ENCODE data around the gene C1orf116.

The C1orf116 gene

DNA sequence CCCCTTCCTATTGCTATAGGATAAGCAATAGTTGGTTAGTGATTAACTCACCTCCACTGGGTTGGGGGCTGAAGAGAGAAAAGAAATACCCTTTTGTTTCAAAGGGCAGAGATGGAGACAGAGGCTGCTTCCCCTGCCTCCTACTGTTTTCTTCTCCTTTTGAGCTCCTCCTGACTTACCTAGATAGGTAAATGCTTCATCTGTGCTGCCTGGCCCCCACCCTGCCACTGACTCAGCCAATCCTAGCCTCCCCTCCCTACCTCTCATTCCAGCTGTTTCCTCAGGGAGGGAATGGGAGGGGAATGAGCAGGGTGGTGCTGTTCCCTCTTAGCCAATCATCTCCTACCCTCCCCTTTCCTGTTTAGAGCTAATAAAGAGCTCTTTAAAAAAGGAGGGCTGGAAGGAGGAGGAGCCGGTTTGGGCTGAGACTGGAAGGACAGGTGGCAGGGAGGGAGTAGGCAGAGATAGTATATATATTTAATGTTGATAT, at the start of gene C1orf116:
Gene C1orf116 (minus strand): TSS at position 229 of the 490 bp plus-strand sequence. CDS start 5,158 bp downstream, outside the sequence.
- no peak for DNase-seq (ENCODE audit: low spot score)

DNA sequence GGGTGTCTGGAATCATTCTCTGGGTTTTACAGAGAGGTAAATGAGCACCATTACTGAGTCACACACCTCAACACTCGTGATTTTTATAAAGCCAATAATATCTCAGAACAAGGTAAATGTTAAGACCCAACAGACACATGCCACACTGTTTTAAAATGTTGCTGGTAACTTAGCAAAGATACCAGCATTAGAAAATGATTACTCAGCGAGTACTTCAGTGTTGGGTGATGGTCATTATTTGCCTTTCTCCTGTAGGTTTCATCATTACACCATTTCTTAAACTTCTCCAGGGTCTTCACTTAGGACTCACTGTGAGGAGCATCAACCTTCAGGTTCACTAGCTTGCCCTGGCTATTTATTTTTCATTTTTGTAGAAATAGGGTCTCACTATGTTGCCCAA, 49.2 kb upstream of the C1orf116 start:
- DNase-seq (ENCODE audit: low spot score): no peak

DNA sequence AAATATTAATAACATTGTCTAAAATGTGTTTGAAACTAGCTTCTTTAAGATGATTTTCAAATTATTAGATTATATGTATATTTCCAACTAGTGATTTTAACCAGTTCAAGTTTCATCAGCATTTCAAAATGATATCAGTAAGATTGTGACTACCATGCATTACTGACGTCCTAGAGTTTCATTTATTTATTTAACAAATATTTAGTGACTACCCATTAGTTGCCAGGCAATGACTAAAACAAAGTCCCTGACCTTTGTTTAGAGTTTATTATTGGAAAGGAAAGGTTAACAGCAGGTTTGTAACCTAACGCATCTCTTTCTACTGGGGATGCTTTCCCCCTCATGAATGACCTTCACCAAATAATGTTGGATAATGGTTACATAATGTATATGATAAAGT, 48.5 kb upstream of the C1orf116 start:
- DNase-seq (ENCODE audit: low spot score): no peak

DNA sequence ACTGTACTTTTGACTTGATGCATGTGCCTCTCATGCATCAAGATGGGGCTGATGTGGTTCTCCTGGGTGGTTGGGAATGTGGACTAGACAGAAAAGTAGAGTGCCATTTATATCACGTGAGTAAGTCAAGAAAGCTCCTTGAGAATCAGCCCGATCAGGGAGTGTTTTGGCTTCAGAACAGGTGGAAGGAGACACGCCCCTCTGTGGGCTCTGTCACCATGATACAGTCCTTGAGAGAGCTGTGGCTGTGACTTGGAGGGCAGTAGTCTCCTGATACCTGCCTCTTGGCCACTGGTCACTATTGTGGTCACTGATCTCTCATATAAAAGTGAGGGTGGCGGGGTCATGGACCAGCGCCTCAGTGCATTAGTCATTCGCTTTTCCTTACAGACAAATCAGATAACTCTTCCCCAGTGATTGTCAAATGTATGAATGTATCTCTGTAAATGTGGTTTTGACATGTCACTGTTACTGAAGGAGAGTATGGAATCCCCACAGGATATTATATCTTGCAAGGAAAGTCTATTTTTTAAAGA, 47.2 kb upstream of the C1orf116 start:
- DNase-seq (ENCODE audit: low spot score): no peak

DNA sequence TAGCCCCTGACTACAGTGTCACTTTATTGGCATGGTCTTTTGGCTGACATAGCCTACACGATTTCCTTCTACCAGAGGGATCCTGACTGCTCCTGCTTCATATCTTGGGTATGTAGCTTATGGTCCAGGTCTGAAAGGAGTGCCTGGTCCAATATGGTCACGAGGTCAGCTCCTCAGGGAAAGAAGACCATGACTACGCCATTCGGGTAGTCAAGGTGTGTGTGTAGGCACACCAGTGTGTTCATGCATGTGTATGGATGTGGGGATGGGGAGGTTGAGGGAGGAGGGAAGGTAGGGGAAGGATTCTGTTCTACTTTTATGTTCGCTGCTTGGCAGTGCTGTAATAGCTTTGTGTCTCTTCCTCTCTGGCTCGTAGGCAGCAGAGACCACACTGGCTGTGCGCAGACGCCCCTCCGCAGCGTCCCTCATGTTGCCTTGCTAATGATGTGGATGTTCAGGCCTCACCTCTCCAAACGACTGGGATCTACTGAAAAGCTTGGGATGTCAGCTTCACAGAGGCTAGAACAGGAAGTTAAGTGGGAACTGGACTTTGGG, 46.1 kb upstream of the C1orf116 start:
- DNase-seq (ENCODE audit: low spot score): no peak

DNA sequence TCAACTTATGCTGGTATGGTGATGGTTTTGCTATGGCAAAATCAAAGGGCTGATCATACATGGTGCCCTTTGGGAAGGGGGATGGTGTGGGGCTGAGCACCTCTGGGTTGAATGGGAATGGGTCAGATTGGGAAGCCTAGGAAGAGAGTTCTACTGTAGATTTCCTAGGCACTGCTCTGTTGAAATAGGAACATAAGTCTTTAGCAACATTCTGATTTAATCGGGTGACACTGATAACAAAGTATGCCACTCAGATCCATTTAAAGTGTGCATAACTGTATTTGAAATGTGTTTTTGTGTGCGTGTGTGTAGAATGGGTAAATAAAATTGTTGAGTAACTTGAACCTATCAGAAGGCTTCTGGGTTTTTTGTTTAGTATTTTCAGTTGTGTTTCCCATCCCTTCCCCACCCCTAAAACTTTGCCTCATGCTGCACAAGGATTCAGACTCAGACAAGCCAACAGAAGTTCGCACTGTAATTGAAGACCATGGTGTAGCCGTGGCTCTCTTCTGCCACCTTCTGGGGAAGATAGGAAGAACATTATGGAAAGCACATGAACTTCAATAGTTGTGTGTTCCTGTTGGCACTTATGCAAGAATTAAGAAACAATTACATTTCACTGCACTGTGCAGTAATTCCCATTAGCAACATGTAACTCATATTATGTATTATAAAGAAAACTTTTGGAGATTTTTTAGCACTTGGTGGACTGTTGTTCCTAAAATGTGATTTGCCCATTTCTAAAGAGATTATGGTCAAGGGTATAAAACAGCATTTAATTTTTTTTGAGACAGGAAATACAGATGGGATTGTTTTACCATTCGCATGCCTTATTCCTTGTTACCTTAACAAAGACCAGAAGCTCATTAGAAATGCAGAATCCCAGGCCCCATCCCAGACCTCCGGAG, 45.2 kb upstream of the C1orf116 start:
- peak; percentile 88 for DNase-seq (ENCODE audit: low spot score)

DNA sequence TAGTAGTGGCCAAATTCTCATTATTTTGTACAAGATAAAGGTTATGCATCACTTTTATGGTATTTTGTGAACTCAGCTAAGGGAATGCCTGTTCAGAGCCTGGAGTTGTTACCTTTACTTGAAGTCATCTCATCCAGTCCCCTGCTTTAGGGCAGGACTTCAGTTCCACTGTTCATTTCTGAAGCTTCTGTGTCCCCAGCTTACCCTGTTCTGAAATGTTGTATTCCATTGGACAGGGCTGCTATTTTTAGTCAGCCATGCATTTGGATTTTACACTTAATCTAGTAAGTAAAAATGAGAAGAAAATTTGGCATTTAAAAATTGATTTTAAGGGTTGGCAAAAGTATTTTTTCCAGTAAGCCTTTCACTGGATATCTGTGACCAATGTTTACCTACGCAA, 44.5 kb upstream of the C1orf116 start:
- DNase-seq (ENCODE audit: low spot score): no peak

DNA sequence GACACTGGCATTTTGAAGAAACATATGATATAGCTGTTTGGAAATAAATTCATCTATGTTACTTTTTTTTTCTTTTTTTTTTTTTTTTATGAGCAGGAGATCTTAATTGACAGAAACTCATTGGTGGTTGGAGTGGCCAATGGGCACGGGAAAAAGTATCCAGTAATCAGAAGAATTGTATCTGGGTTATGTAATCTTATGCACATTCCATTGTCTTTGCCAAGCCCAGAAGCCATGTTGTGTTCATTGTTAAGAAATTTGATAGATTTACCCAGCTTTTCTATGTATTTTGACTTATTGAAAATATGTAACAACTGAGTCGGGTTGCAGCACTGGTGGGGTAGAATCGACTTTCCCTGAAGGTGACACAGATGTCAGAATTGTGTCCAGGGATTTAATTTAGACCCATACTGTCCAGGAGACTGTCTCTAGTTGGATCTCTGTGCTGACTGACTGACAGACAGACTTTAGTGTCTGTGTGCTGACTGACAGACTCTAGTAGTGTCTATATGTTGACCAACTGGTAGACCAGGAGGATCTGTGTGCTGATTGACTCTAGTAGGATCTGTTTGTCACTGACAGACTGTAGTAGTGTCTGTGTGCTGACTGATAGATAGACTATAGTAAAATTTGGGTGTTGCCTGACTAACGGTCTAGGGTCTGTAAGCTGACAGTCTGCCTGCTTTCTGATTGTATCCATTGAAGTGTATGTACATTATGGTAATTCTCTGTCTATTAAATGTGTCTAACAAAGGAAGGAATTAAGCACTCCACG, 43.8 kb upstream of the C1orf116 start:
- DNase-seq (ENCODE audit: low spot score): no peak

DNA sequence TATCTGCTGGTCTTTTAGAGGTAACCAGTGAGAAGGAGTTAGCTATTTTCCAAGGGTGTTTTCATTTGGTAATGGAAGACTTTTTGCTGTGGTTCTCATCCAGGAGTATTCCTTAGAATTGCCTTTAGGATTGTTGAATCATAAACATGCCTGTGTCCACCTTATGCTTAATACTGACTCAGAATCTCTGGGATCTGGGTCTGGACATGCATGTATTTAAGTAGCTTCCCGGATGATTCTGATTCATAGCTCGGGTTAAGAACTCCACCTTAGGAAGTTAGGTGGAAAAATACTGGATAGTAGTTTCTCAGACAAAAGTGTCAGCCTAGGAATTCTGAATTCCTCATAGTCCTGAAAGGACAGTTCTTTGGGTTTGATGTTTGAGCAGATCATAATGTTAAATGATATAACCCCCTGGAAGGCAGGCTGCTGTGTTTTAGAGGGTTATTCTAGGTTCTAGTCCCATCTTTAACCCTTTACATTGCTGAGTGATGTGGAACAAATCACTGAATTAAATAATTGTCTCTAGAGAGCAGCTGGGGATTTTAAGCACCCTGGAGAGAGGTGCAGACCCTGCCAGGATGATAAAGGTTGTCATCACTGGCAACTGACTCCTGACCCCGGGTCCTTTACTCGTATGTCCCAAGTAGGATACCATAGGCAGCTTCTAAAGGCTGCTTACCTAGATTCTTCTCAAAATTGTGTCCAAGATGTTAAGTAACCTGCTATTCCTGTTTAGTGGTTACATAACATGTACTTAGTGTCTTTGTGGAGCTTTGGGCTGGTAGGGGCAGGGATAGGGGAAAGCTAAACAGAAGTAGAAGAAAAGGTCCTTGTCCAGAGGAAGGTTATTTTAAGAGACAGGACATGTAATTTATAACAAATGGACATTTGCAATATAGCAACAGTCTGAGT, 41.6 kb upstream of the C1orf116 start:
- DNase-seq (ENCODE audit: low spot score): no peak

DNA sequence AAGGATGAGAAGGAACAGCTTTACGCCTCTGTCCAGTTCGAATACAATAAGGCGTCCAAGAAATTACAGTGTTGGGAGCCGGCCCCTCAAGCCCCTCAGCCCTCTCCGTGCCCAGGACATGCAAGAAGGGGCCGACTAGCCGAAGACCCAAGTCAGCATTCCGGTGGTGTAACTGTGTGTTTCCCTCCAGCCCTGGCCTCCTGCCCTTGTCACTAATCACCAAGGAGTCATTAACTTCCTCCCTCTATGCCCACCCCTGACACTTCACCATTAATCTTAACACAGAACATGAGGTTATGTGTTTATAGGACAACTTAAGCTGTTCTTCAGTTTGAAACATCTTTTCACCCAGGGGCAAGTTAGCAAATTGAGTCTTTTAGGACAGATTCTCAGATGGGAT, 39.7 kb upstream of the C1orf116 start:
- DNase-seq (ENCODE audit: low spot score): no peak

DNA sequence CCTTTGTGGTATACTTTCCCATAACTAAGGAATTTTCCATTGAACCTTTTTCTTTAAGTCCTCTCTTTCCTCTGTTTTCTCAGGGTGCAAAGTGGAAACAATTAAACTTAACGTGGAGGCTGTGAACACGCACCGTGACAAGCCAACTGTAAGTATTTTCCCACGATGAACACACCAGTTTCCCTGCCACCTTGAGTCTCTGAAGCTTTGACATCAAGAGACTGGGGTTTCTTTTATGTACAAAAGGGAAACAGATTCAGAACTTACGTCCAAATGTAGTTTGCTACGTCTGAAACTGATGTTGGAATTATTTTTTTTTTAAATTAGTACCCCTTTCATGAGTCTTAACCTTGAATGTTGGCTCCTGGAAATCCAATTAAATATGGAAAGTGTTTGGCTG, 38.9 kb upstream of the C1orf116 start:
- no peak for DNase-seq (ENCODE audit: low spot score)

DNA sequence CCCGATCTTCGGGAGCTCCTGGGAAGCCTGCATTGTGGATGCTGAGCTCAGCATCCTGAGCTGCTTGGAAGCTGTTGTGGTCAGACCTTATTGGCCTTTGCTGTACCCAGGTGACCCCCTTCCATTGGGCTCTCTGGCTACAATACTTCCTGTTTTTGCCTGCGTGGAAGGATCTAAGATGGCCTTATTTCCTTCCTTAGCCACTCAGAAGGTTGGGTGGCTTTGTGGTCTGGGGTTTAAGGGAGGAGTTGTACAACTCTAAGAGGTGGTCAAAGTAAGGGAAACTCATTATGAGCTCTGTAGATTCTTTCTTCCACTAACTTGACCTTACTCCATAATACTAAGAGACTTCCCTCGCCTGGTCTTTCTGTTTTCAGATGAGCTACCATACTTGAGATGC, 38.3 kb upstream of the C1orf116 start:
- DNase-seq (ENCODE audit: low spot score): no peak

DNA sequence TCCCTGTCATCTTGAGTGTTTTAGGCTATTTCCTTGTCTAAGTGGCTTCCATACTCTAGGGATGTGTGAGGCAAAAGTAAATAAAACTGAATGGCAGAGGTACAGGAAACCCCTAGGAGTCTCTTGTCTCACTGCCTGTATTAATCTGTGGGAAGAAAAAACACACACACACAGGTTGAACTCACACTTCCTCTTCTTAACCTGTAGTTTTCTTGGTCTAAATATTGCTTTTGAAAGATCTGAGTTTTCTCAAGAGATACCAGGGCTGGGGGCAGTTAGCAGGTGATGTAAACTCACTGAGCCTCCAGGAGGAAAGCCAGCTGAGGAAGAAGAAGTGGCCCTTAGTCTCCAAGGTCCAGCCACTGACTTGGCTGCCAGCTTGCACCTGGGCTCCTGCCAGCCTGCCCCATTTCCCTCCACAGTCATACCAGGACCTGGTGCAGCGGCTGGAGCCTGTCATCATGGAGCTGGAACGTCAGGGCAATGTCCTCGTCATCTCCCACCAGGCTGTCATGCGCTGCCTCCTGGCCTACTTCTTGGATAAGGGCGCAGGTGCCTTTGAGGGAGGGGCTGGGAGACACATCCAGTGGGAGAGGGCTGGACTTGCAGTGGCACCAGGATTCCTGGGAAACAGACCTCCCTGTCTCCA, 37.4 kb upstream of the C1orf116 start:
- DNase-seq (ENCODE audit: low spot score): no peak

DNA sequence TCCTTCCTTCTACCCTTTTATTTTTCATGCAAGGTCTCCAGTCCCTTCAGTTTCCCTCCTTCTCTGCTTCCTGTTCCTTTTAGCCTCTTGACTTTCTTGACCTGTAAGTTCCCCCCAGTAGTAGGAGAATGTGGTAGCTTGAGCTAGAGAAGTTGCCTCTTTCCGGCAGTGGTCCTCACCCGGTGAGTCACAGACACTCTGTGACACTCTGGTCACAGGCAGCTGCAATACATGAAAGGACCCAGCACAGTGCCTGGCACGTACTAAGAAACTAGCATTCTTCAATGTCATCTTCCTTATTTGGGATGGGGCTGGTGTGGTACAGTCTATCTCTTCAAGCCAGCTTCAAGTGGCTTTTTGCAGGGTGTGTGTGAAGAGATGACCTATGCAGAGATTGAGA, 36.5 kb upstream of the C1orf116 start:
- DNase-seq (ENCODE audit: low spot score): no peak

DNA sequence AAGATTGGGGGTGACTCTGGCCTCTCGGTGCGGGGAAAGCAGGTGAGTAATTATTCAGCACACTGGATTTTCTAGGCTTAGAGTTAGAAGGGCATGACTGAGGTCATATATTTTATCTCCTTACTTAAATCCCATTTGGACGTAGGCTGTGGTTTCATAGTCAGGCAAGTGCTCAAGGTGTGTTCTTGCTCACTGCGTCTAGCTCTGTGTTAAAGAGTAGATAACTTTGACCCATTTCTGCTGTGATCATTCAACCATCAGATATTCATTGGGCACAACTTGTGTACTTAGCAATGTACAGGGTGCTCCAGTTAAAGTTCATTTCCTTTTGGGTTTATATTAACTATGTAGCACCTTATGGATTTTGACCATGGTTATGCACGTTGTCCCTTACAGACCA, 35.1 kb upstream of the C1orf116 start:
- no peak for DNase-seq (ENCODE audit: low spot score)

DNA sequence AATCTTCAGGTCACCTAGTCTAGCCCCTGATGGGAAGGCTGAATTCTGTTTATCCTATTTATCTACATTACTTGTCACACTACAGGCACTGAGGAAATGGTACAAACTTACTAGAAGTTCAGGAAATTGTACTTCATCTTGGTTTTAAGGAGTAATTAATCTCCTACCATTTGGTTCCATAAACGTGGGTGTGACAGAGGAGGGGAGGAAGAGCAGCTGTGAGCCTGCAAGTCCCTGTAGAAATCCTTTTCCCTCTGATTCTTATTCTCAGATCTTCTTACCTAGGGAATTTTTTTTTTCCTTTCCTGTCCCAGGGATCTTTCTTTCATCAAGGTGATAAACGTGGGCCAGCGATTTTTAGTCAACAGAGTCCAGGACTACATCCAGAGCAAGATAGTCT, 34.6 kb upstream of the C1orf116 start:
- DNase-seq (ENCODE audit: low spot score): no peak

DNA sequence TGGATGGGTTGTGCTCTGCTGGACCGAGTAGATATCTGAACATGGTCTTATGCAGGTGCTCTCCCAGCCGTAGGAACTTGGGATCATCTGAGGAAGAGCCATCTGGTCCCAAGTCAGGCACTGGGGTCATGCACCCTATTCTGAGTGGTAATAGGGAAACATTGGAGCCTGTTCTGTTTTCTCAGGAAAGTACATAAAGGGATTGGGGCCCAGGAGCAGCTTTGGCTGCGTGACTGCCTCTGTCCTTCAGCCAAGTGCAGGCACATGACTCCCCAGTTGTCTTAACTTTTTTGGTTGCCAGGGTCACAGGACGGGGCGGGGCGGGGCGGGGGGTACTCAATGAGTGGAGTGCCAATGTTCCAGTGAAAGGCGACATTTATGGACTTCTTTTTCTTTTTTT, 32.0 kb upstream of the C1orf116 start:
- peak; percentile 23 for DNase-seq (ENCODE audit: low spot score)

DNA sequence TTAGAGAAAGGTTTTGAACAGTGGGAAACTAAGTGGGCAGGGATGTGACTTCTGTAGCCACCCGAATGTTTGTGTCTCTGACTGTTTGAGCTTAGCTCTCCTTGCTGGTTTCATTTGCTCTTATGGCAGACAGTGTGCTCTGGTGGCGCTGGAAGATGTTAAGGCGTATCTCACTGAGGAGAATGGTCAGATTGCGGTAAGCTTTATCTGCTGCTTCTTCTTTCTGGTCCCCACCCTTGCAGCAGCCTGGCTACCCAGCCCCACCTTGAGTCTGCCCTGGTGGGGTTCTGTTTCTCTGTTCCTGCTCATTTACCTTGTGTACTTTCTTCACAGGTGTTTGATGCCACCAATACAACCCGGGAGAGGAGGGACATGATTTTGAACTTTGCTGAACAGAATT, 30.5 kb upstream of the C1orf116 start:
- no peak for DNase-seq (ENCODE audit: low spot score)

DNA sequence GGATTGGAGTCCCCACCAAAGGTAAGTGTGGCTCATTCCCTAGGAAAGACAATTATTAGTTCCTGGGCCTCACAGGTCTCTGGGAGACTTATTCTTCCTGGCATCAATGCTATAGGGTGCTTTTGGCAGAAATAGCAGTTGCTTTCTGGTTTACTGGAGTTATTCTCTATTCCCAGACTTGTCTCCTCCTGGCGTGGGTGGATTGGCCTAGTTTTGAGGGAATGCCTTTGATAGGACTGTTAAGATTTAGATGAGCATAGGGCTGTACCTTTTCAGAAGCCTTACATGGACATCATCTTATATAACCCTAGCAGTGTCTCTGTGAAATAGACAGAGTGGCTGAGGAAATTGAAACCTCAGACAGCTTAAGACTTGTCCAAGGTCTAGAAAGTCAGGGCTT, 29.5 kb upstream of the C1orf116 start:
- no peak for DNase-seq (ENCODE audit: low spot score)

DNA sequence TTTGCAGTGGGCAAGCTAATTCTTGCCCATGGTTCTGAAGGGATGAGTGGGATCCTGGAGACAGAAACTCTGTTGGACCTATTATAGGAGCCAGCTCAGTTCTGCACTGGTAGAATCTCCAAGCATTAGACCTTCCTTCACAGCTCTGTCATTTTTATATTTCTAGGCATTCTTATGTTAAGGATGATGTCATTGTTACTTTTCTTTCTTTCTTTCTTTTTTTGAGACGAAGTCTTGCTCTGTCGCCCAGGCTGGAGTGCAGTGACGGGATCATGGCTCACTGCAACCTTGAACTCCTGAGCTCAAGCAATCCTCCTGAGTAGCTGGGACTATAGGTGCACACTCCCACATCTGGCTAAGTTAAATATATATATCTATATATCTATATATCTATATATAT, 28.0 kb upstream of the C1orf116 start:
- no peak for DNase-seq (ENCODE audit: low spot score)

DNA sequence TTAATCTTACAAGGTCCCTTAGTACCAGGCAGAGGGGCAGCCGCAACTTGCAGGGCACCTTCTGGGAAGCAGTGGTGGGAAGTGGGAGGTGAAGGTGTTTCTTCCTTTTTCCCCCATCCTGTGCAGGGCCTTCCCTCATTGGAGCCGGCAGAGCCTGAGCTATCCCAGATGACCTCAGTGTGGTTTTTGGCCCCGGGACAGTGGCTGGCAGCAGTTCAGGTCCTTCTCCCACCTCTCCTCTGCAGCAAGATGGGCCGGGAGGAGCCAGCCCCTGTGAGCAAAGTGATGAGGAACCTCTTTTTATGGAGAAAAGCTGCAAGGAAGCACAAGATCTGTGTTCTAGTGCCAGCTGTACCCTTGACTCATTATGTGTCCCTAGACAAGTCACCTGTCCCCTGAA, 27.3 kb upstream of the C1orf116 start:
- no peak for DNase-seq (ENCODE audit: low spot score)
